GM23338 (cell line): ENCODE measurements around the gene KCNMA1. TPM values are rescaled to one million over a fixed set of nuclear protein-coding genes. Genes with fewer than 3 reads are reported as not detected.

Source experiments
- ATAC-seq: fragments of 200-7000 bp; cut with Tn5 transposase; 3 replicates; pipeline ENCODE4 v1.9.1; 2020
- DNase-seq: peaks from one replicate; pipeline ENCODE4 v3.0.0-alpha.2; 2015; ENCODE audit warnings: low spot score
- H2AFZ ChIP-seq: fragments of 200-600 bp; sonication (generic); 2 replicates; pipeline ENCODE4 v1.8.0; 2016; ENCODE audit warnings: antibody characterized with exemption, mild to moderate bottlenecking, moderate library complexity
- H3F3A ChIP-seq: fragments of 200-600 bp; sonication (generic); replicated peaks from 2 replicates; pipeline ENCODE4 v1.8.0; 2017; ENCODE audit warnings: antibody characterized with exemption, mixed run types, low read depth
- H3K27ac ChIP-seq: fragments of 200-600 bp; sonication (generic); 2 replicates; pipeline ENCODE4 v1.6.1; 2016; ENCODE audit warnings: low read depth
- H3K27me3 ChIP-seq: fragments of 200-600 bp; sonication (generic); 2 replicates; pipeline ENCODE4 v1.8.0; 2016; ENCODE audit warnings: mild to moderate bottlenecking, mixed run types, moderate library complexity; ENCODE audit not compliant: insufficient read depth
- H3K36me3 ChIP-seq: fragments of 200-600 bp; sonication (generic); 2 replicates; pipeline ENCODE4 v1.8.0; 2016; ENCODE audit warnings: mild to moderate bottlenecking; ENCODE audit not compliant: insufficient read depth
- H3K4me1 ChIP-seq: fragments of 200-600 bp; sonication (generic); 2 replicates; pipeline ENCODE4 v1.8.0; 2016; ENCODE audit warnings: mild to moderate bottlenecking, moderate library complexity; ENCODE audit not compliant: insufficient read depth
- H3K4me2 ChIP-seq: fragments of 200-600 bp; sonication (generic); 2 replicates; pipeline ENCODE4 v1.7.1; 2017; ENCODE audit warnings: mixed run types
- H3K4me3 ChIP-seq: fragments of 200-600 bp; sonication (generic); 2 replicates; pipeline ENCODE4 v1.6.1; 2016; ENCODE audit warnings: mixed run types
- H3K79me2 ChIP-seq: fragments of 200-600 bp; sonication (generic); replicated peaks from 2 replicates; pipeline ENCODE4 v1.8.0; 2017; ENCODE audit warnings: mild to moderate bottlenecking; ENCODE audit not compliant: insufficient read depth
- H3K9me2 ChIP-seq: fragments of 200-600 bp; sonication (generic); 2 replicates; pipeline ENCODE4 v1.8.0; 2017; ENCODE audit not compliant: insufficient read depth
- H4K20me1 ChIP-seq: fragments of 200-600 bp; sonication (generic); replicated peaks from 2 replicates; pipeline ENCODE4 v1.8.0; 2017; ENCODE audit warnings: mild to moderate bottlenecking; ENCODE audit not compliant: insufficient read depth
- H3K27ac Mint-ChIP-seq: 2 replicates; pipeline ENCODE4 v1.8.0; 2020; ENCODE audit warnings: inconsistent platforms, mild to moderate bottlenecking, moderate library complexity, mixed read lengths
- H3K27me3 Mint-ChIP-seq: 3 replicates; pipeline ENCODE4 v1.8.0; 2022; ENCODE audit warnings: low read depth, mild to moderate bottlenecking, moderate library complexity, mixed read lengths, inconsistent platforms; ENCODE audit not compliant: insufficient read depth, poor library complexity
- H3K36me3 Mint-ChIP-seq: 3 replicates; pipeline ENCODE4 v1.8.0; 2021; ENCODE audit warnings: low read depth, mild to moderate bottlenecking, inconsistent platforms, moderate library complexity, mixed read lengths
- H3K4me1 Mint-ChIP-seq: 3 replicates; pipeline ENCODE4 v1.8.0; 2020; ENCODE audit warnings: mild to moderate bottlenecking, inconsistent platforms, mixed read lengths
- H3K4me3 Mint-ChIP-seq: 3 replicates; pipeline ENCODE4 v1.8.0; 2021; ENCODE audit warnings: moderate library complexity, mild to moderate bottlenecking, inconsistent platforms, mixed read lengths
- H3K9me3 Mint-ChIP-seq: 3 replicates; pipeline ENCODE4 v1.8.0; 2020; ENCODE audit warnings: moderate library complexity, mild to moderate bottlenecking, inconsistent platforms, mixed read lengths
- CREB1 ChIP-seq: fragments of 250-450 bp; sonication (Bioruptor Pico); IDR thresholded peaks from 2 replicates; pipeline ENCODE4 v1.5.0; 2020; ENCODE audit warnings: low read depth, mild to moderate bottlenecking, moderate library complexity
- EZH2 ChIP-seq: fragments of 200-600 bp; sonication (generic); IDR thresholded peaks from one replicate; pipeline ENCODE4 v1.8.0; 2017; ENCODE audit warnings: antibody characterized with exemption, mild to moderate bottlenecking, low read depth; ENCODE audit not compliant: unreplicated experiment
- JUNB ChIP-seq: IDR thresholded peaks from one replicate; pipeline ENCODE4 v1.6.1; 2016; ENCODE audit warnings: antibody characterized with exemption; ENCODE audit not compliant: unreplicated experiment
- NANOG ChIP-seq: IDR thresholded peaks from 2 replicates; pipeline ENCODE4 v1.6.1; 2016; ENCODE audit warnings: antibody characterized with exemption, borderline replicate concordance
- POLR2AphosphoS5 ChIP-seq: IDR thresholded peaks from 2 replicates; pipeline ENCODE4 v1.6.1; 2016; ENCODE audit warnings: antibody characterized with exemption, low read depth
- STAT1 ChIP-seq: IDR thresholded peaks from one replicate; pipeline ENCODE4 v1.6.1; 2016; ENCODE audit warnings: antibody characterized with exemption; ENCODE audit not compliant: unreplicated experiment
- ZNF331 ChIP-seq: fragments of 250-450 bp; sonication (Bioruptor Pico); IDR thresholded peaks from 2 replicates; pipeline ENCODE4 v1.5.0; 2020; ENCODE audit warnings: low read depth, mild to moderate bottlenecking, moderate library complexity
- polyA plus RNA-seq: library from polyadenylated mRNA; unstranded; fragments of >200 nt; fragmentation: Nextera tagmentation; extraction: Ambion mirVana; gene quantifications from 2 replicates; pipeline ENCODE4 v1.2.1, GENCODE V29; 2016
- small RNA-seq: library from RNA; depleted of rRNA; stranded (forward); fragments of <200 nt; gene quantifications from one replicate; pipeline ENCODE3, GENCODE V24; 2014; ENCODE audit warnings: low replicate concordance
- total RNA-seq: library from RNA; depleted of rRNA; stranded (reverse); fragments of >200 nt; shearing (Covaris generic); gene quantifications from 2 replicates; pipeline ENCODE4 v1.2.3, GENCODE V29; 2014
- TF ChIP-seq, protein P1 (sequence below): IDR thresholded peaks from 2 replicates; pipeline ENCODE4 v1.6.1; 2016; ENCODE audit warnings: antibody characterized with exemption
- TF ChIP-seq, protein P2 (sequence below): IDR thresholded peaks from one replicate; pipeline ENCODE4 v1.6.1; 2018; ENCODE audit warnings: antibody characterized with exemption; ENCODE audit not compliant: unreplicated experiment
- TF ChIP-seq, protein P3 (sequence below), 2 experiments: fragments of 200-600 bp in 1 of 2; sonication (generic) in 1 of 2; conservative IDR thresholded peaks; 2 replicates each; pipeline versions ENCODE4 v1.5.1 to v1.6.1; 2016 to 2017; ENCODE audit warnings: antibody characterized with exemption in 2 of 2, low read depth in 2 of 2, mild to moderate bottlenecking in 2 of 2, moderate library complexity in 1 of 2

The KCNMA1 gene
- total and polyA plus RNA-seq, 2 experiments from 2014 or later: 8.2 to 9.0 TPM

DNA sequence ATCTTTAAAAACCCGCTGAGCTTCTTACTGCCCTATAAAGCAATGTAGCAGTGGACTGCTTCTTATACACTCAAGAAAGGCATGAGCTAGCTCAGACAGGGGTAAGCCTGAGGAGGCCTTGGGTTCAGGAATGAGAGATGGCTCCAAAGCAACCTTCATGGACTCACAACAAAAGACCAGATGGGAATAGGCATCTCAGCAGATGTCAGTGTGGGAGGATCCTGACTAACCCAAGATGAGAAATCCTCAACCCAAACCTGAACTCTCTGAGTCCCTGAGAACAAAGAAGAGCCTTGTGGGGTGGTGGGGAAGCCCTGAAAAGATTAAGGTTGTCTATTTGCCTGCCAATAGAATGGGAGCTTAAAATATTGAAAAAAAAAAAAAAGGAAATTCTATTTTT lies 807.4 kb downstream of the KCNMA1 start (continued):
- TF ChIP-seq, protein P1, sequence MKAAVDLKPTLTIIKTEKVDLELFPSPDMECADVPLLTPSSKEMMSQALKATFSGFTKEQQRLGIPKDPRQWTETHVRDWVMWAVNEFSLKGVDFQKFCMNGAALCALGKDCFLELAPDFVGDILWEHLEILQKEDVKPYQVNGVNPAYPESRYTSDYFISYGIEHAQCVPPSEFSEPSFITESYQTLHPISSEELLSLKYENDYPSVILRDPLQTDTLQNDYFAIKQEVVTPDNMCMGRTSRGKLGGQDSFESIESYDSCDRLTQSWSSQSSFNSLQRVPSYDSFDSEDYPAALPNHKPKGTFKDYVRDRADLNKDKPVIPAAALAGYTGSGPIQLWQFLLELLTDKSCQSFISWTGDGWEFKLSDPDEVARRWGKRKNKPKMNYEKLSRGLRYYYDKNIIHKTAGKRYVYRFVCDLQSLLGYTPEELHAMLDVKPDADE: no peak
- TF ChIP-seq, protein P2, sequence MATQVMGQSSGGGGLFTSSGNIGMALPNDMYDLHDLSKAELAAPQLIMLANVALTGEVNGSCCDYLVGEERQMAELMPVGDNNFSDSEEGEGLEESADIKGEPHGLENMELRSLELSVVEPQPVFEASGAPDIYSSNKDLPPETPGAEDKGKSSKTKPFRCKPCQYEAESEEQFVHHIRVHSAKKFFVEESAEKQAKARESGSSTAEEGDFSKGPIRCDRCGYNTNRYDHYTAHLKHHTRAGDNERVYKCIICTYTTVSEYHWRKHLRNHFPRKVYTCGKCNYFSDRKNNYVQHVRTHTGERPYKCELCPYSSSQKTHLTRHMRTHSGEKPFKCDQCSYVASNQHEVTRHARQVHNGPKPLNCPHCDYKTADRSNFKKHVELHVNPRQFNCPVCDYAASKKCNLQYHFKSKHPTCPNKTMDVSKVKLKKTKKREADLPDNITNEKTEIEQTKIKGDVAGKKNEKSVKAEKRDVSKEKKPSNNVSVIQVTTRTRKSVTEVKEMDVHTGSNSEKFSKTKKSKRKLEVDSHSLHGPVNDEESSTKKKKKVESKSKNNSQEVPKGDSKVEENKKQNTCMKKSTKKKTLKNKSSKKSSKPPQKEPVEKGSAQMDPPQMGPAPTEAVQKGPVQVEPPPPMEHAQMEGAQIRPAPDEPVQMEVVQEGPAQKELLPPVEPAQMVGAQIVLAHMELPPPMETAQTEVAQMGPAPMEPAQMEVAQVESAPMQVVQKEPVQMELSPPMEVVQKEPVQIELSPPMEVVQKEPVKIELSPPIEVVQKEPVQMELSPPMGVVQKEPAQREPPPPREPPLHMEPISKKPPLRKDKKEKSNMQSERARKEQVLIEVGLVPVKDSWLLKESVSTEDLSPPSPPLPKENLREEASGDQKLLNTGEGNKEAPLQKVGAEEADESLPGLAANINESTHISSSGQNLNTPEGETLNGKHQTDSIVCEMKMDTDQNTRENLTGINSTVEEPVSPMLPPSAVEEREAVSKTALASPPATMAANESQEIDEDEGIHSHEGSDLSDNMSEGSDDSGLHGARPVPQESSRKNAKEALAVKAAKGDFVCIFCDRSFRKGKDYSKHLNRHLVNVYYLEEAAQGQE: no peak
- TF ChIP-seq EZH2 (no peak), CREB1 (CRISPR knock-in tag) (no peak), ZNF331 (CRISPR knock-in tag) (no peak), POLR2AphosphoS5 (no peak)
- TF ChIP-seq, protein P3, sequence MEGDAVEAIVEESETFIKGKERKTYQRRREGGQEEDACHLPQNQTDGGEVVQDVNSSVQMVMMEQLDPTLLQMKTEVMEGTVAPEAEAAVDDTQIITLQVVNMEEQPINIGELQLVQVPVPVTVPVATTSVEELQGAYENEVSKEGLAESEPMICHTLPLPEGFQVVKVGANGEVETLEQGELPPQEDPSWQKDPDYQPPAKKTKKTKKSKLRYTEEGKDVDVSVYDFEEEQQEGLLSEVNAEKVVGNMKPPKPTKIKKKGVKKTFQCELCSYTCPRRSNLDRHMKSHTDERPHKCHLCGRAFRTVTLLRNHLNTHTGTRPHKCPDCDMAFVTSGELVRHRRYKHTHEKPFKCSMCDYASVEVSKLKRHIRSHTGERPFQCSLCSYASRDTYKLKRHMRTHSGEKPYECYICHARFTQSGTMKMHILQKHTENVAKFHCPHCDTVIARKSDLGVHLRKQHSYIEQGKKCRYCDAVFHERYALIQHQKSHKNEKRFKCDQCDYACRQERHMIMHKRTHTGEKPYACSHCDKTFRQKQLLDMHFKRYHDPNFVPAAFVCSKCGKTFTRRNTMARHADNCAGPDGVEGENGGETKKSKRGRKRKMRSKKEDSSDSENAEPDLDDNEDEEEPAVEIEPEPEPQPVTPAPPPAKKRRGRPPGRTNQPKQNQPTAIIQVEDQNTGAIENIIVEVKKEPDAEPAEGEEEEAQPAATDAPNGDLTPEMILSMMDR (conservative IDR thresholded peaks at IDR 0.05; ENCODE audit: low read depth in 2 of 2): no peak

DNA sequence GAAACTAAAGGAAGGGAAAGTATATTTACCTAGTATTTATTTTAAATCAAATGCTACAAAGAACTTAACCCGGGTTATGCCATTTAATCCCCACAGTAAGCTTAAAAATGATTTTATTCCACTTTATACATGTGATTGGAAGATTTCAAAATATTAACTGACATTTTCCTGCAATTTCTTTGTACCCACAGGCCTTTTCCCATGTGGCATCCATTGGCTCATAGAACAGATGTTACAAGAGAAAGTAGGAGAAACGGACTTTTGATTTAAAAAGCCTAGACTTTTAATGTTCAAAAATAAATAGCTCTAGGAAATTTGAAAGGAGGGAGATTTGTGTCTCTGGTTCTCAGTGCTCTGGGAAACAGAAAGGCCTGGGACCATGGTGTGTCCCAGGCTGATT lies 807.9 kb downstream of the KCNMA1 start:
- Mint-ChIP-seq H3K4me1 (peaks cover 6% of the 10 kb centered on the region), H3K36me3 (no peaks in the 10 kb centered on the region), H3K4me3 (no peak overlapping the region), H3K27me3 (peaks cover 2% of the 10 kb centered on the region), H3K9me3 (no peaks in the 10 kb centered on the region; the same call in 2 of the 3 replicates), H3K27ac (no peak overlapping the region)
- TF ChIP-seq JUNB (no peak), NANOG (no peak), STAT1 (no peak)
- Histone ChIP-seq H3K4me2 (no peak overlapping the region), H3K79me2 (no peaks in the 10 kb centered on the region), H4K20me1 (no peaks in the 10 kb centered on the region), H3K36me3 (no peaks in the 10 kb centered on the region), H3K9me2 (0 out of 2 replicates have a peak, but pooled peaks cover 5% of the 10 kb centered on the region), H3K27me3 (no peaks in the 10 kb centered on the region), H3K4me3 (no peak overlapping the region), H2AFZ (no peak overlapping the region), H3F3A (no peaks in the 10 kb centered on the region), H3K4me1 (peaks cover 5% of the 10 kb centered on the region; the same call in 1 of the 2 replicates), H3K27ac (no peak overlapping the region)
- DNase-seq: no peak
- ATAC-seq: no peak

Small RNA genes lying within 50 kb of the gene (small RNA-seq; reads per million reads assigned to genes)
- gene ATP5MC1P8 (not detected), gene COX6CP15 (not detected), gene RF00322 (not detected), gene RNA5SP321 (not detected)
